Right lobe of liver (tissue), 4 donors: ENCODE results near the gene XPO6.

Experiments used
- POLR2A ChIP-seq: fragments of 450-650 bp; IDR thresholded peaks from one replicate; pipeline ENCODE4 v1.6.1; 2017; ENCODE audit warnings: antibody characterized with exemption, mild to moderate bottlenecking
- TF ChIP-seq, protein P1 (sequence below), 4 donors: fragments of 200-600 bp in 3 of 4; fragments of 450-650 bp in 1 of 4; IDR thresholded peaks; one replicate each; pipeline versions ENCODE4 v1.5.1 to v1.8.0; 2016 to 2022; ENCODE audit warnings: antibody characterized with exemption in 4 of 4, mild to moderate bottlenecking in 2 of 4
- donor health status: DM: no; HTN: no; CAD: no.
- donor health status: DM: no; HTN: no; CAD: no.
- donor health status: DM: no; HTN: yes; CAD: no.

GRCh38 chr16:28210979-28211588 is 681 bp downstream of the XPO6 start:
- TF ChIP-seq POLR2A, result no peak
- TF ChIP-seq, protein P1, sequence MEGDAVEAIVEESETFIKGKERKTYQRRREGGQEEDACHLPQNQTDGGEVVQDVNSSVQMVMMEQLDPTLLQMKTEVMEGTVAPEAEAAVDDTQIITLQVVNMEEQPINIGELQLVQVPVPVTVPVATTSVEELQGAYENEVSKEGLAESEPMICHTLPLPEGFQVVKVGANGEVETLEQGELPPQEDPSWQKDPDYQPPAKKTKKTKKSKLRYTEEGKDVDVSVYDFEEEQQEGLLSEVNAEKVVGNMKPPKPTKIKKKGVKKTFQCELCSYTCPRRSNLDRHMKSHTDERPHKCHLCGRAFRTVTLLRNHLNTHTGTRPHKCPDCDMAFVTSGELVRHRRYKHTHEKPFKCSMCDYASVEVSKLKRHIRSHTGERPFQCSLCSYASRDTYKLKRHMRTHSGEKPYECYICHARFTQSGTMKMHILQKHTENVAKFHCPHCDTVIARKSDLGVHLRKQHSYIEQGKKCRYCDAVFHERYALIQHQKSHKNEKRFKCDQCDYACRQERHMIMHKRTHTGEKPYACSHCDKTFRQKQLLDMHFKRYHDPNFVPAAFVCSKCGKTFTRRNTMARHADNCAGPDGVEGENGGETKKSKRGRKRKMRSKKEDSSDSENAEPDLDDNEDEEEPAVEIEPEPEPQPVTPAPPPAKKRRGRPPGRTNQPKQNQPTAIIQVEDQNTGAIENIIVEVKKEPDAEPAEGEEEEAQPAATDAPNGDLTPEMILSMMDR (IDR thresholded peaks at IDR 0.05), result no peak
